Measurements from ENCODE around the gene MAP2K1. TPM values are rescaled to one million over a fixed set of nuclear protein-coding genes. Genes with fewer than 3 reads are reported as not detected.

Gene MAP2K1
- total RNA-seq, 1 experiment from 2014 or later, result 56.8 TPM

- TF ChIP-seq, protein P1, sequence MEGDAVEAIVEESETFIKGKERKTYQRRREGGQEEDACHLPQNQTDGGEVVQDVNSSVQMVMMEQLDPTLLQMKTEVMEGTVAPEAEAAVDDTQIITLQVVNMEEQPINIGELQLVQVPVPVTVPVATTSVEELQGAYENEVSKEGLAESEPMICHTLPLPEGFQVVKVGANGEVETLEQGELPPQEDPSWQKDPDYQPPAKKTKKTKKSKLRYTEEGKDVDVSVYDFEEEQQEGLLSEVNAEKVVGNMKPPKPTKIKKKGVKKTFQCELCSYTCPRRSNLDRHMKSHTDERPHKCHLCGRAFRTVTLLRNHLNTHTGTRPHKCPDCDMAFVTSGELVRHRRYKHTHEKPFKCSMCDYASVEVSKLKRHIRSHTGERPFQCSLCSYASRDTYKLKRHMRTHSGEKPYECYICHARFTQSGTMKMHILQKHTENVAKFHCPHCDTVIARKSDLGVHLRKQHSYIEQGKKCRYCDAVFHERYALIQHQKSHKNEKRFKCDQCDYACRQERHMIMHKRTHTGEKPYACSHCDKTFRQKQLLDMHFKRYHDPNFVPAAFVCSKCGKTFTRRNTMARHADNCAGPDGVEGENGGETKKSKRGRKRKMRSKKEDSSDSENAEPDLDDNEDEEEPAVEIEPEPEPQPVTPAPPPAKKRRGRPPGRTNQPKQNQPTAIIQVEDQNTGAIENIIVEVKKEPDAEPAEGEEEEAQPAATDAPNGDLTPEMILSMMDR (conservative IDR thresholded peaks at IDR 0.05; ENCODE audit: low read depth, low read length), result no peak
- TF ChIP-seq EZH2 (IDR thresholded peaks at IDR 0.05; ENCODE audit: borderline replicate concordance, low read depth, low read length, poor library complexity, severe bottlenecking), result no peak
- CTCF ChIA-PET, result interaction anchor here (0.5 kb wide), 1 partner anchor 63 kb away, joined by 4 read pairs; no protein-coding TSS in a partner anchor
- intact Hi-C loops (cut with micrococcal nuclease; ENCODE audit: unreplicated experiment), result no loop called here
Observed at GRCh38 chr15:66503780-66504562, 117.3 kb downstream of the MAP2K1 start.

DNA sequence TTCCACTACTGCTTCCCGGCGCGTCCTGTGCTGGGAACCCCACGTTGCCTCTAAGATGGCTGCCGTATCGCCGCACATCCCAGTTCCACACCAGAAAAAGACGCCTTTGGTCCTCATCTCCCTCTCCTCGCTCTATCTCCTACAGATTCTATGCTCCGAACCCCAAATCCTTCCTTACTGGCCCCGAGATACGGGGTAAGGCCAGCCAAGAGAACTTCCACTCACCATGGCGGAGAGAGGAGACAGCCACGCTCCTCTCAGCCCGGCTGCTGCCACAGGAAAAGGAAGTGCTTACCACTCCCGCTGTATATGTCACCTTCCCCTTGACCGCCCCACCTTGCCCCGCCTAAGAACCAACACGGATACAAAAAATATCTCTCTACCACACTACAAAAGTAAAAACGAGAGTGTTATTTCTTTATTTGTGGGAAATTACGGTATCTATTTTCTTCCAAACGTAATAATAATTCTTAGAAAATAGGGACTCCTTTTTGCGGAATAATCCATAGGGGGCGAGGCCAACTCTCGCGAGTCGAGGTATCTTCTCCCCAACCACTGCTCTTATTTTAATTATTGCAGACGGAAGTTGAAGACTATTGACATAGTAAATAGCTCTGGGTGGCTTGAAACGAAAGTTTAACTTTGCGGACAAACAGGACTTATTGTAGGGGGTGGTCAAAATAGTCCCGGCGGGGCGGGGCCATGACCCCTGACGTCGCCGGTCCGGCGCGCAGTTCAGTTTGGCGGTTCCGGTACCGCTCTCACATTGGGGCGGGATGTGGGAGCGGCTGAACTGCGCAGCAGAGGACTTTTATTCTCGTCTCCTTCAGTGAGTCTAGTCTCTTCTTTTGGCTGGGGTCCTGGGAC, 118.1 kb downstream of the MAP2K1 start, which contains the start of the genes RPL4 and ZWILCH:
Gene RPL4, minus strand, starts transcription at position 293 of the 867 bp plus-strand sequence. Its CDS starts 65 bp downstream, at position 228.
Gene ZWILCH, plus strand, starts transcription at position 764 of the 867 bp plus-strand sequence. Its CDS starts 13 bp downstream, at position 777.
- H3K4me1 ChIP-seq (ENCODE audit: insufficient read depth, low read length, poor library complexity, severe bottlenecking), result peaks cover 10% of the 10 kb centered on the region
- H3K36me3 ChIP-seq (ENCODE audit: insufficient read depth, low read length, poor library complexity, severe bottlenecking), result peaks cover 49% of the 10 kb centered on the region
- TF ChIP-seq, protein P1 (conservative IDR thresholded peaks at IDR 0.05; ENCODE audit: low read depth, low read length), result no peak
- TF ChIP-seq EZH2 (IDR thresholded peaks at IDR 0.05; ENCODE audit: borderline replicate concordance, low read depth, low read length, poor library complexity, severe bottlenecking), result no peak
- ChIA-PET POLR2A (ENCODE audit: low non-redundant PET) (interaction anchor here (0.6 kb wide), 1 partner anchor 67 kb away, joined by 3 read pairs; no protein-coding TSS in a partner anchor), CTCF (interaction anchor here (0.5 kb wide), 1 partner anchor 62 kb away, joined by 4 read pairs; no protein-coding TSS in a partner anchor)
- no peaks in the 10 kb centered on the region for H3K27me3 ChIP-seq (replicated peaks; ENCODE audit: insufficient read depth, low read depth, low read length, poor library complexity)
- peak within 1 kb of the TSS; percentile 93 for H3K27ac ChIP-seq (ENCODE audit: low read depth, low read length, poor library complexity, severe bottlenecking)
- intact Hi-C loops (cut with micrococcal nuclease; ENCODE audit: unreplicated experiment), result no loop called here
- peak within 1 kb of the TSS; percentile 72 for H3K4me3 ChIP-seq (ENCODE audit: low read depth, low read length, poor library complexity, severe bottlenecking)
- BruUV-seq (replicated peaks), result no TSS peak
- DNase-seq (ENCODE audit: low spot score), result peak; percentile 86
- no peaks in the 10 kb centered on the region for H3K9me3 ChIP-seq (ENCODE audit: low read depth, low read length, poor library complexity, severe bottlenecking)

More at GRCh38 chr15:66503780-66504562, 117.3 kb downstream of the MAP2K1 start:
- no peak for DNase-seq (ENCODE audit: low spot score)
- H3K4me3 ChIP-seq (ENCODE audit: low read depth, low read length, poor library complexity, severe bottlenecking), result peak overlapping the region; percentile 72
- H3K9me3 ChIP-seq (ENCODE audit: low read depth, low read length, poor library complexity, severe bottlenecking), result no peaks in the 10 kb centered on the region
- H3K27me3 ChIP-seq (replicated peaks; ENCODE audit: insufficient read depth, low read depth, low read length, poor library complexity), result no peaks in the 10 kb centered on the region
- peak overlapping the region; percentile 93 for H3K27ac ChIP-seq (ENCODE audit: low read depth, low read length, poor library complexity, severe bottlenecking)
- POLR2A ChIA-PET (ENCODE audit: low non-redundant PET), result no interaction called here
- peaks cover 10% of the 10 kb centered on the region for H3K4me1 ChIP-seq (ENCODE audit: insufficient read depth, low read length, poor library complexity, severe bottlenecking)
- BruUV-seq (replicated peaks), result TSS peak; percentile 62
- peaks cover 52% of the 10 kb centered on the region for H3K36me3 ChIP-seq (ENCODE audit: insufficient read depth, low read length, poor library complexity, severe bottlenecking)

GRCh38 chr15:66505430-66505811, 118.7 kb downstream of the MAP2K1 start:
- peak overlapping the region; percentile 93 for H3K27ac ChIP-seq (ENCODE audit: low read depth, low read length, poor library complexity, severe bottlenecking)
- TF ChIP-seq, protein P1 (conservative IDR thresholded peaks at IDR 0.05; ENCODE audit: low read depth, low read length), result no peak
- no peak for TF ChIP-seq EZH2 (IDR thresholded peaks at IDR 0.05; ENCODE audit: borderline replicate concordance, low read depth, low read length, poor library complexity, severe bottlenecking)
- intact Hi-C loops (cut with micrococcal nuclease; ENCODE audit: unreplicated experiment), result no loop called here
- H3K4me1 ChIP-seq (ENCODE audit: insufficient read depth, low read length, poor library complexity, severe bottlenecking), result peaks cover 10% of the 10 kb centered on the region
- H3K4me3 ChIP-seq (ENCODE audit: low read depth, low read length, poor library complexity, severe bottlenecking), result peak overlapping the region; percentile 72
- TSS peak; percentile 82 for BruUV-seq (replicated peaks)
- no peaks in the 10 kb centered on the region for H3K27me3 ChIP-seq (replicated peaks; ENCODE audit: insufficient read depth, low read depth, low read length, poor library complexity)
- no peak for DNase-seq (ENCODE audit: low spot score)
- no peaks in the 10 kb centered on the region for H3K9me3 ChIP-seq (ENCODE audit: low read depth, low read length, poor library complexity, severe bottlenecking)
- POLR2A ChIA-PET (ENCODE audit: low non-redundant PET), result interaction anchor here (0.6 kb wide), 1 partner anchor 66 kb away, joined by 3 read pairs; no protein-coding TSS in a partner anchor
- CTCF ChIA-PET, result no interaction called here
- H3K36me3 ChIP-seq (ENCODE audit: insufficient read depth, low read length, poor library complexity, severe bottlenecking), result peaks cover 43% of the 10 kb centered on the region

Measured in A673 (cell line).